GM10266 (cell line): Measurements from ENCODE around the gene ACCSL.

Experiments used
- DNase-seq: peaks from one replicate; pipeline ENCODE4 v3.0.0; 2012; ENCODE audit errors: extremely low spot score
- TF ChIP-seq, protein P1 (sequence below): IDR thresholded peaks from 2 replicates; pipeline ENCODE4 v1.5.1; 2012; ENCODE audit warnings: mild to moderate bottlenecking, low read depth; ENCODE audit not compliant: control insufficient read depth, insufficient read depth; ENCODE audit errors: missing control alignments

ACCSL gene

DNA sequence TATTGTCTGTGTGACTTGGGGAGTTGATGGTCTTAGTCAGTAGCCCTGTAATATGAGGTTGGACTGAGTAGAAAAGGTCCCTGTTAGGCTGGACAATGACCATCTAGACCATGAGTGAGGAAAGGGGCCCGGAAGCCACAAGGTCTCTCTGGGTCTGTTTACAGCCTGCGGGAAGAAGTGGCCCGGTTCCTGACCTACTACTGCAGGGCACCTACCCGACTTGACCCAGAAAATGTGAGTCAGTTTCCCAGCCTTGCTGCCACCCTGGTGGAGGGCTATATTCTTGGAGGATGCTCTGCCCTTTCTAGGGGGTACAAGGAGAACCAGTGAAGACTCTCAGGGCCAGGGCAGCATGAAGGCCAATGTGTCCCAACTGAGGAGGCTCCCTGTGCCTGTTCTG lies 3.4 kb downstream of the ACCSL start:
- no peak for DNase-seq
- TF ChIP-seq, protein P1, sequence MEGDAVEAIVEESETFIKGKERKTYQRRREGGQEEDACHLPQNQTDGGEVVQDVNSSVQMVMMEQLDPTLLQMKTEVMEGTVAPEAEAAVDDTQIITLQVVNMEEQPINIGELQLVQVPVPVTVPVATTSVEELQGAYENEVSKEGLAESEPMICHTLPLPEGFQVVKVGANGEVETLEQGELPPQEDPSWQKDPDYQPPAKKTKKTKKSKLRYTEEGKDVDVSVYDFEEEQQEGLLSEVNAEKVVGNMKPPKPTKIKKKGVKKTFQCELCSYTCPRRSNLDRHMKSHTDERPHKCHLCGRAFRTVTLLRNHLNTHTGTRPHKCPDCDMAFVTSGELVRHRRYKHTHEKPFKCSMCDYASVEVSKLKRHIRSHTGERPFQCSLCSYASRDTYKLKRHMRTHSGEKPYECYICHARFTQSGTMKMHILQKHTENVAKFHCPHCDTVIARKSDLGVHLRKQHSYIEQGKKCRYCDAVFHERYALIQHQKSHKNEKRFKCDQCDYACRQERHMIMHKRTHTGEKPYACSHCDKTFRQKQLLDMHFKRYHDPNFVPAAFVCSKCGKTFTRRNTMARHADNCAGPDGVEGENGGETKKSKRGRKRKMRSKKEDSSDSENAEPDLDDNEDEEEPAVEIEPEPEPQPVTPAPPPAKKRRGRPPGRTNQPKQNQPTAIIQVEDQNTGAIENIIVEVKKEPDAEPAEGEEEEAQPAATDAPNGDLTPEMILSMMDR, result no peak

- TF ChIP-seq, protein P1, result no peak
- DNase-seq, result no peak
These were observed 9.6 kb downstream of the ACCSL start for GRCh38 chr11:44057340-44057739.

DNA sequence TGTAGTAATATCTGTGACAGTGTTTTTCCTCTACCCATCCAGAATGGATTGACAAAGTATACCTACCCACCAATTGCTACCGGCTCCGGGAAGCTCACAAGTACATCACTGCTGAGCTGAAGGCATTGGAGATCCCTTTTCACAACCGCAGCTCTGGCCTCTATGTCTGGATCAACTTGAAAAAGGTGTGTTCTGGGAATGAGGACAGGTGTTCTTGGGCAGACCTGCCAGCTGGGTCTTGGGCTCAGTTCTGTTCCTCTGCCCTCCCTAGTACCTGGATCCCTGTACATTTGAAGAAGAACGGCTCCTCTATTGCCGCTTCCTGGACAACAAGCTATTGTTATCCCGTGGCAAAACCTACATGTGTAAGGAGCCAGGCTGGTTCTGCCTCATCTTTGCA lies 10.5 kb downstream of the ACCSL start:
- no peak for DNase-seq
- TF ChIP-seq, protein P1, result no peak

- no peak for DNase-seq
- TF ChIP-seq, protein P1, result no peak
These were observed 17.4 kb downstream of the ACCSL start for GRCh38 chr11:44065161-44065661.

DNA sequence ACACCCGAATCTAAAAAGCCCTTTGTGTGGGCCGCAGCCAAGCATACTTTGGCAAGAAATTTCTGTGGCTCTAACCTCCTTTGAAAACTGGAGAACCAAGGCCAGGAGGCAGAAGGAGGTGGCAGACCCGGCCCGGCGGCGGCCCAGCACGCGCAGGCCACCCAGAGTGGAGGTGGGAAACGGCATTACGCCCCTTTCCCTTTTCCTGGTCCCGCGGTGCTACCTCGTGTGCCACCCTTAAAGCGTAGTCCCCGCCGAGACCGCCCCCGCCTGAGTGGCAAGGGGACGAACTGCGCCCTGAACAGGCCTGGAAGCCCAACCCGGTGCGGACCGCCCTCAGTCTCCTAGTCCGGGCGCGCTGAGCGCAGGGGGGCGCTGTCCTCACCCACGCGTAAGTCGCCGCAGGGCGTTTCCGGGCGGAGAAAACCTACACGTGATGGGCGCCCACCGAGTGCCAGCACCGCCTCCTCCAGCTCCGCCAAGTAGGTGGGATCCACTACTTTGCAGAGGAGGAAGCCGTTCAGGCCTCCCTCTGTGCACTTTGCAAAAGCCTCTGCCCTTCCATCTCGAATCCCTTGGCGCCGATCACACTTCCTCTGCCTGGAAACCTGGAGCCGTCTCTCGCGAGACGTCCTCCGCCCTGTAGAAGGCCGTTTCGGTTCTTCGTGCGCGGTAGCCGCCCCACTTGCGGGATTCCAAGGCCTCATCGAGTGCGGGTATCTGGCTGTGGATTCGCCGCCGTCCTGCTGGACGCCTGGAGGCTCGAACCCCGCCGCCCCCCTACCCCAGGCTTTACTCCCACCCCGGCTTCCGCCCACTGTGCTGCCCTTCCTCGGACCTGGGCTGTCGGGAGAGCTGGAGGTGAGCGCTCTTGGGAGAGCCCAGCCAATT lies 18.3 kb downstream of the ACCSL start, which contains the start of gene ACCS:
Gene ACCS, plus strand, starts transcription at position 430 of the 891 bp plus-strand sequence. CDS start 1,358 bp downstream, outside the sequence.
- DNase-seq, result peak; percentile 82

GRCh38 chr11:44066732-44067141 lies 19.0 kb downstream of the ACCSL start:
- DNase-seq, result no peak
- TF ChIP-seq, protein P1, result no peak

More for the DNA sequence above, 18.3 kb downstream of the ACCSL start, which contains the start of gene ACCS:
- TF ChIP-seq, protein P1, result peak; percentile 81

- TF ChIP-seq, protein P1, result no peak
- DNase-seq, result no peak
These were observed 19.5 kb downstream of the ACCSL start for GRCh38 chr11:44067266-44067665.
